H1 (cell line): ENCODE measurements around the gene ANKRD9. TPM values are rescaled to one million over a fixed set of nuclear protein-coding genes. Genes with fewer than 3 reads are reported as not detected.
A peak's percentile ranks its signal among the peaks of the same experiment; 100 is the strongest.

Experiments used
- CTCF ChIA-PET: fragments of 300-600 bp; sonication (Branson Sonifier 250); formaldehyde crosslinking; loops from one replicate; lab custom pipeline; 2021; ENCODE audit not compliant: partially characterized antibody; lab: Charles Lee
- POLR2A ChIA-PET: fragments of 300-600 bp; sonication (Branson Sonifier 250); formaldehyde crosslinking; loops from one replicate; lab custom pipeline; 2021; ENCODE audit warnings: inconsistent platforms; ENCODE audit not compliant: partially characterized antibody; lab: Charles Lee
- DNase-seq, 2 experiments: peaks; one replicate each; pipeline versions ENCODE4 v3.0.0 to v3.0.0-alpha.2; 2010 to 2022; ENCODE audit warnings: low spot score in 2 of 2, low read depth in 1 of 2, mixed read lengths in 1 of 2
- FAIRE-seq: peaks from 2 replicates; lab custom pipeline; 2011; peaks lifted over from hg19 to GRCh38; lab: Jason Lieb, UNC
- H2AFZ ChIP-seq: 2 replicates; pipeline ENCODE4 v1.8.1; 2012; ENCODE audit warnings: low read length, inconsistent platforms
- H2AK5ac ChIP-seq: 2 replicates; pipeline ENCODE4 v1.6.1; 2013; ENCODE audit warnings: low read depth, low read length
- H2BK120ac ChIP-seq: replicated peaks from 2 replicates; pipeline ENCODE3; 2013; ENCODE audit warnings: low read depth, low read length, inconsistent platforms
- H2BK12ac ChIP-seq: 2 replicates; pipeline ENCODE4 v1.6.1; 2013; ENCODE audit warnings: low read depth, low read length
- H2BK15ac ChIP-seq: 2 replicates; pipeline ENCODE4 v1.6.1; 2013; ENCODE audit warnings: low read length
- H2BK20ac ChIP-seq: 2 replicates; pipeline ENCODE4 v1.6.1; 2013; ENCODE audit warnings: low read length
- H2BK5ac ChIP-seq: 2 replicates; pipeline ENCODE4 v1.6.1; 2013; ENCODE audit warnings: low read depth, low read length
- H3K14ac ChIP-seq: 2 replicates; pipeline ENCODE4 v1.6.1; 2013; ENCODE audit warnings: inconsistent platforms; ENCODE audit not compliant: insufficient read length
- H3K18ac ChIP-seq: 2 replicates; pipeline ENCODE4 v1.6.1; 2013; ENCODE audit warnings: low read length; ENCODE audit errors: extremely low read depth
- H3K23ac ChIP-seq: 2 replicates; pipeline ENCODE4 v1.6.1; 2013; ENCODE audit warnings: inconsistent platforms; ENCODE audit not compliant: insufficient read length
- H3K23me2 ChIP-seq: 2 replicates; pipeline ENCODE4 v1.6.1; 2013; ENCODE audit warnings: low read depth, low read length
- H3K27ac ChIP-seq: 2 replicates; pipeline ENCODE4 v1.6.1; 2011; ENCODE audit warnings: low read depth, low read length, inconsistent platforms
- H3K27me3 ChIP-seq, 4 experiments: replicated peaks in 1 of 4; 1 replicate in 1 of 4; 2 replicates in 3 of 4; pipeline versions ENCODE4 v1.6.1 to v1.8.1; 2011 to 2013; ENCODE audit warnings: low read length in 3 of 4, mild to moderate bottlenecking in 3 of 4, inconsistent platforms in 2 of 4, mixed read lengths in 2 of 4, moderate library complexity in 1 of 4; ENCODE audit not compliant: control insufficient read depth in 3 of 4, insufficient read depth in 3 of 4; ENCODE audit errors: extremely low read depth in 1 of 4
- H3K36me3 ChIP-seq, 4 experiments: 2 replicates each; pipeline versions ENCODE4 v1.6.1 to v1.8.1; 2011 to 2013; ENCODE audit warnings: mild to moderate bottlenecking in 4 of 4, low read length in 3 of 4, moderate library complexity in 2 of 4, control low read depth in 1 of 4, inconsistent platforms in 1 of 4; ENCODE audit not compliant: insufficient read depth in 4 of 4, control insufficient read depth in 2 of 4
- H3K4ac ChIP-seq: replicated peaks from 2 replicates; pipeline ENCODE3; 2013; ENCODE audit warnings: low read length, low read depth, mixed read lengths, inconsistent platforms; ENCODE audit not compliant: insufficient read length
- H3K4me1 ChIP-seq, 4 experiments: replicated peaks in 1 of 4; 1 replicate in 1 of 4; 2 replicates in 3 of 4; pipeline versions ENCODE4 v1.6.1 to v1.8.1; 2011 to 2013; ENCODE audit warnings: low read length in 3 of 4, inconsistent platforms in 2 of 4, mixed read lengths in 1 of 4; ENCODE audit not compliant: insufficient read depth in 4 of 4, control insufficient read depth in 3 of 4
- H3K4me2 ChIP-seq, 2 experiments: 2 replicates each; pipeline versions ENCODE4 v1.6.1 to v1.8.1; 2011 to 2013; ENCODE audit warnings: low read depth in 2 of 2, low read length in 2 of 2, control low read depth in 1 of 2, inconsistent platforms in 1 of 2, mild to moderate bottlenecking in 1 of 2; ENCODE audit not compliant: insufficient read depth in 1 of 2
- H3K4me3 ChIP-seq, 4 experiments: fragments of 200-600, 300-600 bp in 1 of 4; sonication (generic), shearing (Covaris generic), sonication (Bioruptor Twin) in 1 of 4; 2 replicates each; pipeline versions ENCODE4 v1.5.1 to v1.8.1; 2011 to 2016; ENCODE audit warnings: low read length in 4 of 4, low read depth in 3 of 4, control low read depth in 2 of 4, inconsistent platforms in 2 of 4, mild to moderate bottlenecking in 2 of 4, mixed read lengths in 1 of 4, moderate library complexity in 1 of 4; ENCODE audit not compliant: insufficient read depth in 2 of 4; ENCODE audit errors: extremely low read depth in 1 of 4
- H3K56ac ChIP-seq: replicated peaks from 2 replicates; pipeline ENCODE3; 2013; ENCODE audit warnings: low read depth, mild to moderate bottlenecking, mixed read lengths, low read length, inconsistent platforms; ENCODE audit not compliant: insufficient read length
- H3K79me1 ChIP-seq: 2 replicates; pipeline ENCODE4 v1.6.1; 2013; ENCODE audit warnings: low read depth, low read length, control low read depth
- H3K79me2 ChIP-seq, 2 experiments: 2 replicates each; pipeline versions ENCODE4 v1.6.1 to v1.8.1; 2012 to 2013; ENCODE audit warnings: low read length in 2 of 2, mild to moderate bottlenecking in 2 of 2, inconsistent platforms in 1 of 2; ENCODE audit not compliant: insufficient read depth in 2 of 2, control insufficient read depth in 1 of 2
- H3K9ac ChIP-seq, 4 experiments: replicated peaks in 1 of 4; 1 replicate in 1 of 4; 2 replicates in 3 of 4; pipeline versions ENCODE4 v1.6.1 to v1.8.1; 2011 to 2013; ENCODE audit warnings: low read depth in 3 of 4, low read length in 3 of 4, control low read depth in 2 of 4, mild to moderate bottlenecking in 2 of 4, moderate library complexity in 2 of 4, inconsistent platforms in 1 of 4; ENCODE audit errors: extremely low read depth in 1 of 4
- H3K9me3 ChIP-seq, 2 experiments: 2 replicates each; pipeline versions ENCODE4 v1.6.1 to v1.8.1; 2012 to 2013; ENCODE audit warnings: mild to moderate bottlenecking in 2 of 2, moderate library complexity in 2 of 2, control low read depth in 1 of 2, inconsistent platforms in 1 of 2, low read depth in 1 of 2, low read length in 1 of 2, mixed read lengths in 1 of 2; ENCODE audit not compliant: insufficient read depth in 2 of 2
- H4K20me1 ChIP-seq, 2 experiments: replicated peaks in 1 of 2; 2 replicates each; pipeline versions ENCODE3 to v1.8.1; 2011 to 2013; ENCODE audit warnings: inconsistent platforms in 2 of 2, low read length in 2 of 2, mild to moderate bottlenecking in 1 of 2; ENCODE audit not compliant: insufficient read depth in 2 of 2, control insufficient read depth in 1 of 2
- H4K5ac ChIP-seq: 2 replicates; pipeline ENCODE4 v1.6.1; 2013; ENCODE audit warnings: low read length, low read depth, mixed read lengths, inconsistent platforms; ENCODE audit not compliant: insufficient read length
- H4K8ac ChIP-seq: 2 replicates; pipeline ENCODE4 v1.8.0; 2013; ENCODE audit warnings: mild to moderate bottlenecking, moderate library complexity, low read length, inconsistent platforms; ENCODE audit not compliant: insufficient read depth; ENCODE audit errors: extremely low read depth
- H4K91ac ChIP-seq: replicated peaks from 2 replicates; pipeline ENCODE3; 2013; ENCODE audit warnings: low read length, mixed read lengths, inconsistent platforms; ENCODE audit not compliant: insufficient read length
- BCL11A ChIP-seq, 2 experiments: IDR thresholded peaks; one replicate each; pipeline ENCODE4 v1.6.1; 2011; ENCODE audit warnings: low read depth in 2 of 2, low read length in 2 of 2, mild to moderate bottlenecking in 2 of 2
- CEBPB ChIP-seq: IDR thresholded peaks from 2 replicates; pipeline ENCODE4 v1.6.1; 2012; ENCODE audit warnings: low read depth, low read length
- EGR1 ChIP-seq: IDR thresholded peaks from 2 replicates; pipeline ENCODE4 v1.6.1; 2011; ENCODE audit warnings: low read depth, low read length, borderline replicate concordance
- EZH2 ChIP-seq: fragments of 200-600 bp; sonication (generic); IDR thresholded peaks from 2 replicates; pipeline ENCODE4 v1.7.1; 2012; ENCODE audit warnings: low read depth, mild to moderate bottlenecking, moderate library complexity, low read length, inconsistent platforms; ENCODE audit not compliant: severe bottlenecking
- FOSL1 ChIP-seq: IDR thresholded peaks from 2 replicates; pipeline ENCODE4 v1.6.1; 2011; ENCODE audit warnings: mild to moderate bottlenecking, low read depth, low read length, moderate library complexity; ENCODE audit not compliant: insufficient read depth
- GTF2F1 ChIP-seq: IDR thresholded peaks from 2 replicates; pipeline ENCODE4 v1.6.1; 2012; ENCODE audit warnings: low read depth, low read length, improper control_type of control experiment, borderline replicate concordance
- HDAC2 ChIP-seq, 2 experiments: fragments of 300-600 bp in 1 of 2; sonication (generic) in 1 of 2; IDR thresholded peaks; 2 replicates each; pipeline ENCODE4 v1.6.1; 2011 to 2012; ENCODE audit warnings: low read depth in 2 of 2, low read length in 2 of 2, mild to moderate bottlenecking in 2 of 2, moderate library complexity in 2 of 2, borderline replicate concordance in 1 of 2, inconsistent platforms in 1 of 2
- KDM1A ChIP-seq: fragments of 200-600, 300-600 bp; sonication (generic); IDR thresholded peaks from 2 replicates; pipeline ENCODE4 v1.7.1; 2016; ENCODE audit warnings: mild to moderate bottlenecking, low read length, borderline replicate concordance
- PHF8 ChIP-seq: fragments of 200-600 bp; sonication (generic); conservative IDR thresholded peaks from 2 replicates; pipeline ENCODE4 v1.7.1; 2012; ENCODE audit warnings: low read depth, mild to moderate bottlenecking, inconsistent platforms, low read length, moderate library complexity
- POLR2AphosphoS5 ChIP-seq: IDR thresholded peaks from 2 replicates; pipeline ENCODE4 v1.6.1; 2011; ENCODE audit warnings: low read depth, low read length
- SIRT6 ChIP-seq: IDR thresholded peaks from one replicate; pipeline ENCODE4 v1.7.1; 2012; ENCODE audit warnings: low read length, inconsistent platforms
- SP4 ChIP-seq: IDR thresholded peaks from 2 replicates; pipeline ENCODE4 v1.6.1; 2012; ENCODE audit warnings: low read length, inconsistent platforms
- WGBS, 2 experiments: shearing (Covaris generic) in 1 of 2; methylation state at CpG; one replicate each; pipeline versions ENCODE4 v1.1.6 to v1.1.7; 2013 to 2015; ENCODE audit warnings: low lambda C conversion rate in 2 of 2, mixed read lengths in 2 of 2, inconsistent platforms in 1 of 2, low coverage in 1 of 2, missing lambda C conversion rate in 1 of 2; ENCODE audit not compliant: insufficient replicate concordance in 2 of 2, insufficient coverage in 1 of 2, insufficient read length in 1 of 2; ENCODE audit errors: extremely low coverage in 1 of 2, missing lambda C conversion rate in 1 of 2; 5-methylcytosine and 5-hydroxymethylcytosine counted together
- polyA plus RNA-seq, 7 experiments: library from polyadenylated mRNA; depleted of rRNA in 3 of 7; stranded (reverse) in 5 of 7; unstranded in 2 of 7; fragments of >200 nt in 5 of 7; fragments of 200-250 nt in 2 of 7; gene quantifications; 1 replicate in 5 of 7; 2 replicates in 1 of 7; 4 replicates in 1 of 7; pipeline versions ENCODE4 v1.2.1 to v1.2.3, GENCODE V29; 2011 to 2013; ENCODE audit warnings: missing spikeins in 2 of 7, mixed read lengths in 2 of 7
- total RNA-seq: library from RNA; stranded (reverse); fragmentation: NEBNext Ultra II Directional; extraction: Animal tissue kit (Norgen Biotek cat#: 25700); gene quantifications from 2 replicates; pipeline ENCODE4 v1.2.1, GENCODE V29; 2021

The ANKRD9 gene
- total and polyA plus RNA-seq, 2 of the 8 experiments (the other 6 are each of a cell fraction or from before 2014, with no cell fraction given), result 37.0 to 41.8 TPM

DNA sequence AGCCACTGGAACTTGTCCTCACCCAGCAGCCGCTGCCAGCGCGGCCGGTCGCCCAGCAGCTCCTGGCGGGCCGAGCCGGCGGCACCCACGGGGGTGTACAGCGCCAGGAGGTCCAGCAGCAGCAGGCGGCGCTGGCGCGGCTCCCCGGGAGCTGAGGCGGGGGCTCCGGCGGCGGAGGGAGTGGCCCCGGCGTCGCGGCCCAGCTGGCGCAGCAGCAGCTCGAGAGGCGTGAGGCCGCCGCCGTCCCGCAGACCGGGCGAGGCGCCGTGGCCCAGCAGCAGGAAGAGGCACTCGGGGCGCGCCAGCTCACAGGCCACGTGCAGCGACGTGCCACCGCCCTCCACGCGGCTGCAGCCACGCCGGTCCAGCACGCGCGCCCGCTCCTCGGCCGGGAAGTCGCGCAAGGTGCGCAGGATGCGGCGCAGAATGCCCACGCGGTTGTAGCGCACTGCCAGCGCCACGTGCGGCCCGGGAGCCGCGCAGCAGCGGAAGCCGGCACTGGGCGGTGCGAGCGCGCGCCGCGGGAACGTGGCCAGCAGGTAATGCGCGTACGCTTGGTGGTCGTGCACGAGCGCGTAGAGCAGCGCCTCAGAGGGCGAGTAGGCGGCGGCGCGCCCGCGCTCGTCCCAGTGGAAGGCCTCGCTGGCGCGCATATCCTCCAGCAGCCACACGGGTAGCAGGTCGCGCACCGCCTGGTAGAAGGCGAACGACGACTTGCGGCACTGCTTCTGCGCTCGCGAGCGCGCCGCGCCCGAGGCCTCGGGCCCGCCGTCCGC, 2.3 kb downstream of the ANKRD9 start:
- Histone ChIP-seq H3K27ac (no peak overlapping the region), H3K9ac (no peak overlapping the region), H3K14ac (no peak overlapping the region), H2BK12ac (no peak overlapping the region), H2BK120ac (no peak overlapping the region), H3K79me2 (no peaks in the 10 kb centered on the region), H2AK5ac (no peak overlapping the region), H3K36me3 (peaks cover 0 to 13% (median 6%) of the 10 kb centered on the region in 4 experiments; a peak in 6 of 8 replicates), H3K4me2 (no peak overlapping the region), H4K20me1 (peaks cover 0 to 1% of the 10 kb centered on the region in 2 experiments), H3K4me3 (no peak overlapping the region), H3K18ac (no peak overlapping the region), H2BK15ac (no peak overlapping the region), H3K4ac (no peak overlapping the region), H3K79me1 (peaks cover 5% of the 10 kb centered on the region; the same call in 1 of the 2 replicates), H4K5ac (no peak overlapping the region), H3K27me3 (no peaks in the 10 kb centered on the region), H2AFZ (no peak overlapping the region), H3K56ac (no peak overlapping the region), H3K9me3 (no peaks in the 10 kb centered on the region), H3K4me1 (peaks cover 0 to 16% (median 11%) of the 10 kb centered on the region in 4 experiments; a peak in 6 of 7 replicates), H4K8ac (peak overlapping the region; percentile 40; the same call in 1 of the 2 replicates), H3K23ac (no peak overlapping the region), H3K23me2 (peaks cover 12% of the 10 kb centered on the region; the same call in 1 of the 2 replicates), H4K91ac (no peak overlapping the region), H2BK20ac (no peak overlapping the region), H2BK5ac (no peak overlapping the region)
- 93% methylated on average over 58 of the region's 115 CpGs; no CpG with 5 or more reads in 1 of the 2 experiments for WGBS, 2 experiments
- FAIRE-seq (no peak), DNase-seq (no peak)
- CTCF ChIA-PET, result interaction anchor here (0.6 to 3.4 kb wide), 7 partner anchors 9 to 423 kb away, joined by 3 to 21 read pairs (median 4); no protein-coding TSS in a partner anchor
- POLR2A ChIA-PET, result interaction anchor here (1.6 kb wide), 1 partner anchor 9 kb away, joined by 8 read pairs; no protein-coding TSS in a partner anchor
- TF ChIP-seq CEBPB, result no peak
- TF ChIP-seq KDM1A, result no peak
- no peak for TF ChIP-seq HDAC2 (IDR thresholded peaks at IDR 0.05; ENCODE audit: borderline replicate concordance in 1 of 2, low read depth in 2 of 2, low read length in 2 of 2)
- no peak for TF ChIP-seq GTF2F1
- no peak for TF ChIP-seq POLR2AphosphoS5
- TF ChIP-seq FOSL1, result no peak
- TF ChIP-seq BCL11A (IDR thresholded peaks at IDR 0.05; ENCODE audit: low read depth in 2 of 2, low read length in 2 of 2), result no peak
- TF ChIP-seq SIRT6, result no peak
- TF ChIP-seq SP4, result no peak
- no peak for TF ChIP-seq EZH2
- TF ChIP-seq EGR1, result no peak
- no peak for TF ChIP-seq PHF8
